ENCODE results near the gene NR1I2.

NR1I2 gene

DNA sequence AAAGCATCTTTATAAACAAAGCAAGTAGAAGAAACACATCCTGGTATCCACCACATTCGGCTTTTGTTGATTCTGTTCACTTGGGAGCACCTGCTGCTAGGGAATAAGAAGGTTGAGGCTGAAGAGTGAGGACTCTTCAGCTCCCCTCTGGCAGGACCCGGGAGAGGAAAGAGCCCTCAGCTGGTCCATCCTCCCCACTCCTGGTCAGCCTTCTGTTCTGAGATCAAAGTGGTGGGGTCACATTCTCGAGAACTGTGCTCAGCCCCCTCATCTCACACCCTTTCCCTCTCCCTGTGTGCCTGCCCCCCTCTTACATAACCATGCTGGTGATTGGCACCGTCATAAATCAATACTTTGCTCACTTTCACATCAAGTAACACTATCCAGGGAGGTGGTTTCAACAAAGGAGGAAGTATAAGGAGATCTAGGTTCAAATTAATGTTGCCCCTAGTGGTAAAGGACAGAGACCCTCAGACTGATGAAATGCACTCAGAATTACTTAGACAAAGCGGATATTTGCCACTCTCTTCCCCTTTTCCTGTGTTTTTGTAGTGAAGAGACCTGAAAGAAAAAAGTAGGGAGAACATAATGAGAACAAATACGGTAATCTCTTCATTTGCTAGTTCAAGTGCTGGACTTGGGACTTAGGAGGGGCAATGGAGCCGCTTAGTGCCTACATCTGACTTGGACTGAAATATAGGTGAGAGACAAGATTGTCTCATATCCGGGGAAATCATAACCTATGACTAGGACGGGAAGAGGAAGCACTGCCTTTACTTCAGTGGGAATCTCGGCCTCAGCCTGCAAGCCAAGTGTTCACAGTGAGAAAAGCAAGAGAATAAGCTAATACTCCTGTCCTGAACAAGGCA, at the start of gene NR1I2:
NR1I2 (plus strand) TSS at position 772 of the 869 bp plus-strand sequence.
- DNase-seq: no peak

DNA sequence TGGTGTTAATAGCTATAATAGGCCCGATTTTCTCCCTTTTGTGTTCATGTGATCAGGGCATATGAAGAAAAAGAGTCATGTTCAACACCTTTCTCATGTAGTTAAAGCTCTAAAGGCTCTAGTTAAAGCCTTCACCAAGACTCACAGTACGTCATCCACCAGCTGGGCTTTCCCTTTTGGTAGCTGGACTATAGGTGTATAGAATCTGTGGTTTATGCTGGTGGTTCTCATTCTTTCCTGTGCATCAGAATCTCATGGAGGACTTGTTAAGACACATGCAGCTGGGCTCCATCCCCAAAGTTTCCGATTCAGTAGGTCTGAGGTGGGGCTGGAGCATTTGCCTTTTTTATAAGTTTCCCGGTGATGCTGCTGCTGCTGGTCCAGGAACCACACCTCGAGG, 48.1 kb upstream of the NR1I2 start:
- DNase-seq: no peak

DNA sequence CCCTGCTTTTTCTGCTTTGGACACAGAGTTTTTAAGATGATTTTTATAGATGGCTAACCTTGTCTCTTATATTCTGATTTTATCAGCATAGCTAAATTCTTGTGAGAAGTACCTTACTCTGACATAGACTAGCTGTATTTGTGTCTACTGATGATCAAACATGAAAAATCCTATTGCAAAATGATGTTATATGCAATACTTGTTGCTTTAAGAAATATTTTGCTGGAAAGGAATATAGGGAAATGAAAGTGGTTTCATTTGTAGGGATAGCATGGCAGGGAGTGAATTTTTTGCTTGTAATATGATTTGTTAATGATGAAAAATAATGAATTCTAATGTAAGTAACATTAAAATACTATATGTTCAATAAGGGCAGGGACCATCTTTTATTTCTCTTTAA, 43.2 kb upstream of the NR1I2 start:
- DNase-seq: no peak

DNA sequence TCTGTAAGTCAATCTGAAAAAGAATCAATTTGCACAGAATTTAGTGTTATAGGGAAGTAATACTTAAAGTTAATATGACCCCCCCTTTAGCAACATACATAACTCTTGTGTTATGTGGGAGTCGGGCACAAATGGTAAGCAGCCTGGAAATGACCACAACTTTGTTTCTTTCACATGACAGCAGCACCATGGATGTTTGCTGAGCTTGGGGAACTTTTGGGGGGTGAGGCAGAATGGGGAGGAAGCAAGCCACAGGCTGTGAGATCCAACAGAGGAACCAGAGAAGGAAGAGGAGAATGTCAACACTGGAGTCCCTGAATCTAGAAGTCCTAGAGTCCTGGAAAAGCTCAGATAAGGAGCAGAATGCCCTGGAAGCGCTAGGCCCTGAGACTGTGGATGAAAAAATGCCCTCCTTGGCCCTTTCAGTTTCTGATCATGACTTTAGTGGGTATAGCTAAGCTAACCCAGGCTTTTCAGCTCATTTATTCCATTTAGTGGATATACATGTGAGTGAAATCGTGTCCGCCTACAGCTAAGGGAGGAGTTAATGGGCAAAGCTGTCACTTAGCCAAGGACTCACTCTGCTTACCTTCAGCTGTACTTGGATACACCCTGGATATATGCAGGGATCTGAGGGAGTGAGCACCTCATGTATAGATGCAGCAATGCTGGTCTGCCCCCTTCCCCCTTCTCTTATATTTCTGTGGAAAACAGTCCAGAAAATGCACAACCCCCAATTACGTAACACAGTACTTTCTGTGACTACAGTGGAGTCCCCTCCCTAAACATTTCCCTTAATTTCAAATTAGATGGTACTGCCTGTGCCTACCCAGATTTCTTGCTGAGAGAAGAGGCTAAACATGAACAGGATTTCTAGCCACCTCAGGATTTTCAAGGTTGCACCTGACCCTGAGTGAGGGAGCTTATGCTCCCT, 40.0 kb upstream of the NR1I2 start:
- no peak for DNase-seq

DNA sequence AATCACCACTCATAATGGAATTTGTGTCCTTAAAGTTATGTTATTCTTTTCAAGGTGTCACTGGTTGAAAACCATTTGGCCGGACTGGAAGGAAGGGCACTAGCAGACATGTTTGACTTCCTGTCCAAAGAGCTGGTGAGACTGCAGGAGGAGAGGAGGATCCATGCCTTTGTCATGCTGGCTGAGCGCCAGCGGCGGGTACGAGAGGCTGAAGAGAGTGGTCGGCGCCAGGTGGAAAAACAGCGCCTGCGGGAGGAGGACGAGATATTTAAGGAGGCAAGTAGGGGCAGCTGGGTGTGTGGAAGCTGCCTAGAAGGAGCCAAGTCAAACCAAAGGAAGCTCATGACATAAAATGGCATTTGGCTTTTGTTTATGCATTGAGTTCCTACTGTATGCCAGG, 38.0 kb upstream of the NR1I2 start:
- DNase-seq: no peak

DNA sequence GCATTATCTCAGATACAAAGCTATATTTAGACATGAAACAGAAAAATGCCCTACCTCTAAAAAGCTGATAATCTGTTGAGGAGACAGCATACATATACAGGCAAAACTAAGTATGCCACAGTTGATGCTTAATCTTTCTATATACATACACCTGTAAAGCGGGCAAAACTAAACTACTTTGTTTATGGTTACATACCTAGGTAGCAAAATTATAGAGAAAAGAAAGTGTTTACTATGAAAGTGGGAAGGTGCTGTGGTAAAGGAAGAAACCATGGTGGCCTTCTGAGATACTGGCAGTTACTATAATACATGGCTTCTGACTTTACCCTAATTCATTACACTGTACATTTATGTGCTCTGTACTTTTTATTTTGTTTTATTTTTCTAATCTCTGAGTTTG, 36.0 kb upstream of the NR1I2 start:
- no peak for DNase-seq

DNA sequence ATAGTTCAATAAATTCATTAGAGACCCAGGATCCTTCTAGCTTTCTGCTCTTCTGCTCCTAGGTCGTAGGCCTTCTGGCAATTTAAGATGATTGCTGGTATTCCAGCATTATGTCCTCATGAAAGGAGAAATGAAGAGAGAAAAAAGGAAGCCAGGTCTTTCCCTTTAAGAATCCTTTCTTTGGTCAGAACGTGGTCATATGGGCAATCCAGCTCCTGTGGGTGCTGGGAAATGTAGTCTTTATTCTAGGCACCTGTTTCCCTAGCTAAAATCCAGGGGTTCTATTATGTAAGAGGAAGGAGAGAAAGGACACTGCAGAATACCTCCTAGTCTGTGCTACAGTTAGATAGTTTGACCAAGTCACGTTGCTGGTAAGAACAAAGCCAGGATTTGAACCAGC, 35.5 kb upstream of the NR1I2 start:
- DNase-seq: no peak

DNA sequence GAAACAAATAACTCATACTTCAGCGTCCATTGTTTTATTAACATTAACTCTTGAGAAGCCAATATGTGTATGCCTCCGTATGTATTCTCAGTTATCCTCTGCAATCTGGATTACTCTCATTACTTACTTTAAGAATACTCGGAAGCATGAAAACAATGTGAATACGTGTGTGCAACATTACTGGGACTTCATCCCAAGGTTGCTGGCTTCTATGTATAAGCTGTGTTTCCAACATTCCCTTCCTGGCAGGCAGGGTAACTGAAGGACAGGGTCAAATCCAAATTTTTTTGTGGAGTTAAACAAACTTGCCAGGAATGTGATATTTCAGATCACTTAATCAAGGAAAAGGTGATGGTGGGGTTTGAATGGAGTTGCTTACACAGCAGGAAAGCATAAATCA, 34.5 kb upstream of the NR1I2 start:
- DNase-seq: no peak

DNA sequence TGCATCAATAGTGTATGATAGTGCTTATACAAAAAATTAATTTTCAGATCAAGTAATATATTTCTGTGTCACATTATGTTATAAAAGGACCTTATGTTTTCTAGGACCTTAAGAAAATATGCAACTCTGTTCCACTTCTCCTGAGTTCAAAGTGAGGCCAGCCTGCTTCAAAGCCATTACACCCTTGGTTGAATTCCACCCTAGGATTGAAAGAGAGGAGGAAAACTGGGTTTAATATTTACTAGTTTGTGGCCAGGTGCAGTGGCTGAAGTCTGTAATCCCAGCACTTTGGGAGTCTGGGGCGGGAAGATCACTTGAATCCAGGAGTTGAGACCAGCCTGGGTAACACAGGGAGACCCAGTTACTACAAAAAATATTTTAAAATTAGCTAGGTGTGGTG, 32.9 kb upstream of the NR1I2 start:
- no peak for DNase-seq

DNA sequence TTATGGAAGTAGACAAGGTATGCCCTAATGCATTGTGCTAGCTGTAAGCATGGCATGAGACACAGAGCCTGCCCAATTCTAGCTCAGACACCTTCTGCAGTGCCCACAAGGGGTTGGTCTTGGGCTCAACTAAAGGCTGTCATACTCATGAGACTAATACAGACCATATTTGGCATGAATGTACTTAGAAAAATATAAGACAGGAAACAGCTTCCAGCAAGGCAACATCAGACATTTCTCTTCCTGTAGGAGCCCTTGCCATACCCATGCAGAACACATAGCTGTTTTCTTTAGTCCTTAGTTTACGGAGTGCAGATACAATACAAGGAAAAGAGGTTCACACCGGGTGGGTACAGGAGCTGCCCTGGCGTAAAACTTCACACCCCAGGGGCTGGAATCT, 30.5 kb upstream of the NR1I2 start:
- no peak for DNase-seq

DNA sequence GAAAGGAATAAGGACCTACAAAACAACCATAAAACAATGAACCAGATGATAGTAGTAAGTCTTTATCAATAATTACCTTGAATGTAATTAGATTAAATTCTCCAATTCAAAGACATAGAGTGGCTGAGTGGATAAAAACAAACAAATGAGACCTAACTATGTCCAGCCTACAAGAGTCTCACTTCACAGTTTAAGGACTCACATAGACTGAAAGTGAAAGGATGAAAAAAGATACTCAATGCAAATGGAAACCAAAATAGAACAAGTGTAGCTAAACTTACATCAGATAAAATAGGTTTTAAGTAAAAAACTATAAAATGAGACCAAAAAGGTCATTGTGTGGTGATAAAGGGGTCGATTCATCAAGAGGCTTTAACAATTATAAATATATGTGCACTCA, 21.9 kb upstream of the NR1I2 start:
- no peak for DNase-seq

DNA sequence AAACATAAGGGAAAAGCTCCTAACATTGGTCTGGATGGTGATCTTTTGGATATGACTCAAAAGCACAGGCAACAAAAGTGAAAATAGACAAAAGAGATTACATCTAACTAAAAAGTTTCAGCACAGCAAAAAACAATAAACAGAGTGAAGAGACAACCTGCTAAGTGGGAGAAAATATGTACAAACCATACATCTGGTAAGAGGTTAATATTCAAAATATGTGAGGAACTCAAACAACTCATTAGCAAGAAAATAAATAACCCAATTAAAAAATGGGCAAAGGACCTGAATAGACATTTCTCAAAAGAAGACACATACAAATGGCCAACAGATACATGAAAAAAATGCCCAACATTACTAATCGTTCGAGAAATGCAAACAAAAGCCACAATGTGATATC, 19.0 kb upstream of the NR1I2 start:
- no peak for DNase-seq

DNA sequence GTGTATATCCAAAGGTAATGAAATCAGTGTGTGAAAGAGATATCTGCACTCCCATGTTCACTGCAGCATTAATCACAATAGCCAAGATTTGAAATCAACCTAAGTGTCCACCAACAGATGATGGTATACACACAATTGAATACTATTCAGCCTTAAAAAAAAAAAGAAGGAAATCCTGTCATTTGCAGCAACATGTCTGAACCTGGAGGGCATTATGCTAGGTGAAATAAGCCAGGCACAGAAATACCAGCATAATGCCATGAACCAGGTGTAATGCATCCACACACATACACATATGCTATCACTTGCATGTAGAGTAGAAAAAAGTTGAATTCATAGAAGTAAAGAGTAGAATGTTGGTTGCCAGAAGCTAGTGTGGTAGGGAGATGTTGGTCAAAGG, 18.4 kb upstream of the NR1I2 start:
- DNase-seq: no peak

DNA sequence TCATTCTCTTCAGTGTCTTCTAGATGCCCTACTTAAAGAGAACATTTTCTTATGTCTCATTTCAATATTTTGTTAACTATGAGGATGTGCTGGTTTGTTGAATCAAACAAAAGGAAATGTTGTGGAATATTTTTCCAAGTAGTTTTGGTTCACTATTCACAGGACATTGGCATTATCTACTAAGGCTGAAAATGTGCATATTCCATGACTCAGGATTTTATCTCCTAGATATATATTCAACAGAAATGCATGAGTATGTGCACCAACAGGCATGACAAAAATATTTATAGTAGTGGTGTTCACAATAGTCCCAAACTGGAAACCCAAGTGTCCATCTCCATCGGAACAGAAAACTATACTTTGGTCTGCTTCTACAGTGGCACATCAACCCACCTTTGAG, 16.7 kb upstream of the NR1I2 start:
- DNase-seq: no peak

DNA sequence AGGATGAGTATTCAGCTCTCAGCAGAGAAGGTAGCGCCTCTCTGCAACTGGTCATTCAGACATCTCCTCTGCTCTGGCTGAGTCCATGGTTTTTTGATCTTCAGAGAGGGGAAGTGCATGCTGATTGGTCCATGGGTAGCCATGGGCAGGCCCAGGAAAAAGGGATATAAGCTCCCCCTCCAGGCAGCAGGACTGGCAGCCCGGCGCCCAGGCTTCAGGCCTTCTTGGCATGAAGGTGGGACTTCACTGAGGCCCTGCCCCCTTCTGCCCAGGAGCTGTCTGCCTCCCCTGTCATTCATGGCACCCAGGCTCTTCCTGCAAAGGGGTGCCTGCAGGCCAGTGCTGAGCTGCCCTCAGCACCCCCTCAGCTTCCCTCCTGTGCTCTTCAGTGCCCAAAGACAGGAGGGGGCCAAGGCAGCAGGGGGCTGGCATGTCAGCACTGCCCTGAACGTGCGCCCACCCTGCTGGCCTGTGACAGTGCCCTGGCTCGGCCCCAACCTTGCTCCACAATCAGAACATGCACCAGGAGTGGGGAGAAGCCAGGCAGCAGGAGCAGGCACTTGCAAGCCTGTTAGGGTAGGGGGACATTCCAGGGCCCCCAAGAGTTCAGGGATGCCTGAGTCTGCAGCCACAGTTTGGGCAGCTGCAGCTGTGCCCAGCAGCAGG, 13.8 kb upstream of the NR1I2 start:
- no peak for DNase-seq

DNA sequence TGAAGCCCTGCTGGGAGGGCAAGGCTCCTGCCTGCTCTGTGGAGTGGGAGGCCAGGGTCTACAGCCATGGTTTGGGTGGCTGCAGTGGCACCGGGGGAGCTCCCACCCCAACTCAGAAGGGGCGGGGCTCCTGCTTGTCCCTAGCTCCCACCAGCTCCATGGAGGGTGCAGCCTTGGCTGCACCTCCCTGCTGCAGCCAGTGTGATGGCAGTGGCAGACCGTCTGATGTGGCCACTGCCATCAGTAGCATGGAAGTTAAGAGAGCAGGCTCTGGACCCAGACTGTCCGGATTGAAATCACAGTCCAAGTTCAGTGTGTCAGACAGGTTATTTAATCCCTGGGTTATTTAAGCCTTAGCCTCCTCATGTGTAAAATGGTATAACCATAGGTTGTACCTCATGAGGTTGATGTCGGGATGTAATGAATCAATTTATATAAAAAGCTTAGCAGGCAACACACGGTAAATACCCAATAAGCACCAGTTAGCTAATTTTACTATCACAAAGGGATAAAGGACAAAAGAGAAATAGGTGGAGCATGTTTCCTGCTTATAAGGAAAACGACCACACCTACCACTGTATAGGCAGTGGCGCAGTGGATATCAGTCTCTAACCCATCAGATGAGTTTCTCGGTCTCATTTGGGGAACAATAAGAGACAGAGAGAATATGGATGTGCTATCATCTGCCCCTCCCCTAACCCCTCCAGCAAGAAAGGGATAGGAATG, 13.1 kb upstream of the NR1I2 start:
- DNase-seq: no peak

DNA sequence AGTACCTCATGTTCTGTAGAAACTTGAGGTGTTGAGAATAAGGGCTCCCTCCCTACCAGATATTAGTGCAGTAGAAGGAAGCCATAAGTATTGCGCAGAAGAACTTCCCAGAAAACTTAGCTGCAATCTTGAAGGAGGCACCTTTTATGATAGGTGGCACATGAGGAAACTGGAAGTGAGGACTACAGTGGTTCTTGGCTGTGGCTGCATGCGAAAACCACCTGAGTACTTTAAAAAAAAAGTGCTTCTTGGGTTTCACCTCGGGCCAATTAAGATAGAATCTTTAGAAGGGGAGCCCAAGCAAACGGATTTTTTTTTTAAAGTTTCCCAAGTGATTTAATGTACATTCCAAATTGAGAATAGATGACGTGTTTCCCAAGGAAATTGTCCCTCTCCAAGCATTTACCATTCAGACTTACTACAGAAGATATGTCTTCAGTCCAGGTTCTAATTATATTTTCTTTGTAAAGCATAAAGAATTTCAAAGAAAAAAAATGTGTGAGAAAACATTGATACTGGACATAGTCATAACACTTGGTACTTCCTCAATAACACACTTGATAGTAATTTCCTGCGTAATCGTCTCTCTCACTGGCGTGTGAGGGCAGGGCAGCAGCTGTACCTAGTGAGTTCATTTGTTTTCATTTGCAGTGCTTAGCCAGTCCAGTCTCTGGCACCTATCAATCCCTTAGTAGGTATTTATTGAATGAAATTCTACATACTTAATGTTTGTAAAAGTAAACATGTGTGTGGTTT, 12.3 kb upstream of the NR1I2 start:
- DNase-seq: no peak

DNA sequence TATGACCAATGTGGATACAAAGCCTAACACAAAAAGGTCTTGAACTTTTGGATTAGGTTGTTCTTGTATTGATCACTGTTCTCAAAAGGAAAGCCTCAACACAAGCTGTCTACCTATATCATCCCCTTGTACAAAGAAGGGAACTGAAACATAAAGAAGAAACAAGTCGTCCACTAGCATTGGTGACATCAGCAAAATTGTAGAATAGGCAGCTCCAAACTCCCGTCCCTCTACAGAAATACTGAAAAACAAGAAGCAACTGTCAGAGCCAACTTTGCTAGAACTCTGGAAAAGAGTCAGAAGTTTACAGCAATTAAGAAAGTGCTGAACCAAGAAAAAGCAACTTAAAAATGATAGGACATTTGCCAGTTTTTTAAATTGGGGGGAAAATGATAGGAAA, 7.5 kb upstream of the NR1I2 start:
- no peak for DNase-seq

DNA sequence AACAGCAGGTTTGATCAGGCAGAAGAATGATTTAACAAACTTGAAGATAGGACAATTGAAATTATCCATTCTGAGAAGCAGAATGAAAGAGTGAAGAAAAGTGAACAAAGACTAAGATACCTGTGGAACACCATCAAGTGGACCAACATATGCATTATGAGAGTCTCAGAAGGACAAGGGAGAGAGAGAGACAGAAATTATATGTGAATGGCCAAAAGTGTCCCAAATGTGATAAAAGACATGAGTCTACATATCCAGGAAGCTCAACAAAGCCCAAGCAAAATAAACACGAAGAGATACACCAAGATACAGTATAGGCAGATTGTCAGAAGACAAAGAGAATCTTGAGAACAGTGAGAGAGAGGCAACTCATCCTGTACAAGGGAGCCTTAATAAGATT, 5.6 kb upstream of the NR1I2 start:
- no peak for DNase-seq

DNA sequence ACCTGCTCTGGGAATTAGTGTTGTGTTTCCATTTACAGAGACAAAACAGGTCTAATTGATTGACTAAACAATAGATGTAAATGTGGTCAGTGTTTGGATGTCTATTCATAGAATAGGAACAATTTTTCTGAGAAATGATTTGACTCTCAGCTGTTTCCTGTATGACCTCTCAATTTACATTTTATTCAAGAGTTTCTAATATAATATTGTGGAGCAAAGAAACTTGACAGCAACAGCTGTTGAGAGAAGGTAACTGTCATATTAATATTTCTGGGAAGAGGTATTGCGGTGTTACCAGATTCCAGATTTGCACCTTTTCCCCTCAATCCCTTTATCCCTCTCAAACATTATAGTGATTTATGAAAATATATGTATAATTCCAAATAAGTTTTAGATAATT, 3.7 kb upstream of the NR1I2 start:
- DNase-seq: no peak

DNA sequence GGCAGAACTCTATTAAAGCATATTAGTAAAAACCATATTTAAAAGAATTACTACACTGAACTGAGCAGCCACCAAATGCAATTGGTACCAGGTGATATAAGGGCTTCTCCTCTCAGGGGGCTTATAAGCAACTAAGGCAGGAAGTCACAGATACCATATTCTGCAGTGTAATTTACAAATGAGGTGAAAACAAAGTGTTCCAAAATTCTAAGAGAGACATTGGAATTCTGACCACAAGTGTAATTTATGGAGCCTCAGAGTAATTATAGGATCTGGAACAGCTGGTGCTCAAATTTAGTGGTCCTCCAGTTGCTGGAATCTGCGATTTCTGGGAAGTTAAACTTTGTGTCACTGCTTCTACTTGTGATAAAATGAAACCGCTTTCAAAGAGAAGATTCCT, 3.1 kb upstream of the NR1I2 start:
- DNase-seq: no peak

All from right forelimb (tissue), 1 donor.